ENCODE measurements around the gene TAF5L.
A peak's percentile ranks its signal among the peaks of the same experiment; 100 is the strongest.

The TAF5L gene

DNA sequence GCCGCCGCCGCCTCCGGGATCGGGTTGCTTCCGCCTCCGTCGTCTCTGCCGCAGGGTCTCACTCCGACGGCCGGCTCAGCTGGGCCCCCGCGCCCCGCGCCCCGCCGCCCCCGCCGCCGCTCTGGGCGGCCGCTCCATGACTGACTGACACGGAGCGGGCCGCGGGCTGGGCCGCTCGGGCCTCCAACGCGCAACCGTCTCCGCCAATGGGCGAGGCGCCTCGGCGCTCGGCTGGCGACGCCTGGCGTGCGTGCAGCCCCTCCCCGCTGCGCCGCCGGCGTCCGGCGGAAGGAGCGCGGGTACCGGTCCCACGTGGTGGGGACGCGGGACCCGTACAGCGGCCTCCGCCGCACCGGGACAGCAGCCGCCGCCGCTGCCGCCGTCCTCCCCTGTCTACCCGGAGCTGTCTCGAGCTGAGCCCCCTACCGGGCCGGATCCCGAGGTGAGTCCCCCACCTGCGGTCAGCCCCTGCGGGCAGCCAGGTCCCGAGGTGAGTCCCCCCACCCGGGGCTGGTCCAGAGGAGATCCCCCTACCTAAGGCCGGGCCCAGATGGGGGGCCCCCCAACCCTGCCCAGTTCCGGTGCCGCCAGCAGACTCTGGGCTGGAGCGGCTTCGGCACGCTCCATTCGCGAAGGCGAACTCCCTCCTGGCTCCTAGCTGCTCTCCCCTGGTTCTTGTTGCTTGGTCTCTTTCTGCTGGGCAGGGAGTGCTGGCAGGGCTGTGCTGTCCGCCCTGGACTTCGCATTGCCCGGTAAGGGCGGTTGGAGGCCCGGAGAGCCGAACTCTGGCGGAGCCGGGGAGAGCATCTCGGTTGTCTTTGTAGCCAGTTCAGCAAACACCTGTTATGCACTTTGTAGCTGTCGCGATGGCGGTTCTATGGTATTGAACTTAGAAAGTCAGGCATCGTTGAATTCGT is at the start of gene TAF5L, which contains the start of gene URB2:
Gene TAF5L, minus strand, starts transcription at position 208 of the 917 bp plus-strand sequence. CDS start 11,640 bp downstream, outside the sequence.
Gene URB2, plus strand, starts transcription at position 333 of the 917 bp plus-strand sequence. CDS start 1,387 bp downstream, outside the sequence.
- peak; percentile 58 for DNase-seq (ENCODE audit: low read depth)

DNA sequence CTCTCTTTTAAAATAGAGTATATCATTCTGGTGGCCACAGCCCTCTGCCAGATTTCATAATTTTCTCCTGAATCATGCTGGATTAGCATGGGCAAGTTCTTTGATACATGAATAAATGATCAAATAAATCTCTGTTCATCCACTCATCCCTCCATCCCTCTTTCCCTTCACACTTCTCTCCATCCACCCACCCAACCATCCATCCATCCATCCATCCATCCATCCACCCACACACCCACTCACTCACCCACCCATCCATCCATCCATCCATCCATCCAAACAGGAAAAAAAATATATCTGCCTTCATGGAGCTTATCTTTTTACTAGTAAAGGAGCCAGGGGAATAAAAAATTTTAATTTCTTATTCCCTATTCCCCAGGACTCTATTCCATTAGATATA is 49.5 kb upstream of the TAF5L start:
- DNase-seq (ENCODE audit: low read depth), result no peak

DNA sequence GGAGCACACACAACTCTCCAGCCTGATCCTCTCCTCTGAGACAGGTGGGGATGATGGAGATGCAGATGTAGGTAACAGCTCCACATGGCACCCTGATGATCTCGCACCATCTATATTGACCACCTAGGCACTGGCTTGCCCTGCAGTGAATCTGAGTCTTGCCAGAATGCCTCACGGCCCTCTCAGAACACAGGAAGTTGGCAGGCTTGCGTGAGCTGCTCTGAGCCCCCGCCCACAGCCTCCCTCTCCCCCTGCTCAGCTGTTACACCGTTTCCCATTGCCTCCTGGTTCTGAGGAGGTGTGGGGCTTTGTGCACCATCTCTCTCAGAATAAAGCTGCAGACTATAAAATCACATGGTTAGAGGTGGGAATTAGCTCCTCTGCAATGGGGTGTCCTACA is 48.1 kb upstream of the TAF5L start:
- no peak for DNase-seq (ENCODE audit: low read depth)

DNA sequence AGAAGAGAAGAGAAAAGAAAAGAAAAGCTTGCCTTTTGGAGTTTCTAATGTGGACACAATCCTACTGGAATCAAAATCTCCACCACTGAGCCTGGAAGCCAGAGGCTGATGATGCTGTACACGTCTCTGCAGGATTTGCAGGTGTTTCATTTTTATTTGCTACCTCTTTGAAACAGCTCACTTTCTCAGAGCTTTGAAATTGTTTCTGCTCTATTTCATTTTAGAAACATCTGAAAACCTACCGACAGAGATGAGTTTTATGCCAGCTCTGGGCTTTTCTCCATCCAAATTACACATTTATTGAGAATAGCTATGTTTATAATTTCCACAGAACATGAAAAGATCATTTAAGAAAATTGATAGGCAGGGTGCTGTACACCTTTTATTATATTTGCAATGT is 46.3 kb upstream of the TAF5L start:
- DNase-seq (ENCODE audit: low read depth), result no peak

DNA sequence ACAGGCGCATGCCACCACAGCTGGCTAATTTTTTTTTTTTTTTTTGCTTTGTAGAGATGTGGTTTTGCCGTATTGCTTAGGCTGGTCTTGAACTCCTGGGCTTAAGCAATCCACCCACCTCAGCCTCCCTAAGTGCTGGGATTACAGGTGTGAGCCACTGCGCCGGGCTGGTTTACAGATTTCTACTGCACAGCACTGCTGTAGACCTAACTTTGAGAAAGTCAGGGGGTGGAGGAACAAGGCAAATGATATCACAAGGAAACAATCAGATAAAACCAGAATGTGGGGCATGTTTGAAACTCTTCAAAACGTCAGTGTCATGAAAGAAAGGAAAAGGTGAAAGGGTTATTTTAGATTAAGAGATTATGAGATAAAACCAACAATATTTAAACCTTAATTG is 45.4 kb upstream of the TAF5L start:
- no peak for DNase-seq (ENCODE audit: low read depth)

DNA sequence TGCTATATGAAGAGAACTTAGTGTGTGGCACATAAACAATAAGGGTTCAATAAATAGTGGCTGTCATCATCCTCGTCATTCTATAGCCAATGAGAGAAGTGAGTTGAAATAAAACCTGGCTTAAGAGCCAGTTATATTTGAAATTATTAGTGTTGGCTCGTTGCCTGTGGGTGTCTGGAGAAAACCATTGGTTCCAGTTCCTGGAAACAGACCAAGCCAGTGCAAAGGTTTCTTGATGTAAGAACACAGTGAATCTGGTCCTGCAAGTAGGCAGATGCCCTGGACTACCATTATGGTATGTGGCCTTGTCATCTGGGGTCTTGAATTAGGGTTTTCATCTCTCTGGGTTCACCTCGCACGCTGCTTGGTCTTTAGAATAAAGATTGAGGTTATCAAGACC is 43.4 kb upstream of the TAF5L start:
- DNase-seq (ENCODE audit: low read depth), result no peak

DNA sequence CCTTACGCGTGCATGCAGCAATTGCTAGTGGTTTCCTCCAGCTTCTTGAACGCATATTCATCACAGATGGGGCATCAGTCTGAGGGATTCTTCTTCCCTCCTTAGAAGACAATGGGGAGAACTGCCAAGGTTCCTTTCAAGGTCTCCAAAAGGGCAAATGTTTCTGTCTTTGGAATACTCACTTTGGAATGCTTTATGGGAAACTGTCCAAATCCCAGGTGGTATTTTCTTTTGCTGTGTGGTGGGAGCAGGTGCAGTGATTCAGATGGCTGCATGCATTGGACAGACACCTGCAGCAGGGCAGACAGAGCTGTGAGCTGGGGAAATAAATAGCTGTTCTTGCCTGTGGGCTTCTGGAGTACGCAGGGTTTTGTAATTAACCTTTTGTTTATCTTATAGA is 40.7 kb upstream of the TAF5L start:
- DNase-seq (ENCODE audit: low read depth), result no peak

DNA sequence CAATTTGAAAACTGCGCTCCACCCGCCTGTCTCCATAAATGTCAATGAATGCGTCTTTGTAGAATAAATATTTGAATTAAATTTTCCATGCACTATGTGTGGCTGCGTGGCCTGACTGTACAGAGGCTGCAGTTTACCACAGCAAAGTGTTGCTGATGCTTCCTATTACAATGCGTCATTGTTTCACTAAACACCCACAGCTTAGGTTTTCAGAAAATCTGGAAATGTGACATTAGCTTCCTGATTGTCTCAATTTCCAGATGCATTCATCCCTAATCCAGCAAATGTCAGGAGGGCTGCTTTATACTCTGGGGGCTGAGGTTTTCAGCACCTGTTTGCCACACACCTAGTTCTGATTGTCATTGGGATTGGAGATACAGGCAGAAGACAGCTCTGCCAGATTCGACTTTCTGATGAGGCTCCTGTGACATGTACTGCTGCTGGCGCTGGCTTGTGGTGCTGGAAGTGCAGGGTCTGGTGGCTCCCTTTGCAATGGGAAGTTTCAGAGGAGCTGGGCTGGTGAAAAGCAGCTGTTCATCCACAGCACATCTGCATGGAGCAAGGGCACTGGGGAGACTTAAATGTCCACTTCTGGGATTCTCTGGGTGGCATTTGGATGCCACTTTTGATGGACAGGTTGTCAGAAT is 40.1 kb upstream of the TAF5L start:
- no peak for DNase-seq (ENCODE audit: low read depth)

DNA sequence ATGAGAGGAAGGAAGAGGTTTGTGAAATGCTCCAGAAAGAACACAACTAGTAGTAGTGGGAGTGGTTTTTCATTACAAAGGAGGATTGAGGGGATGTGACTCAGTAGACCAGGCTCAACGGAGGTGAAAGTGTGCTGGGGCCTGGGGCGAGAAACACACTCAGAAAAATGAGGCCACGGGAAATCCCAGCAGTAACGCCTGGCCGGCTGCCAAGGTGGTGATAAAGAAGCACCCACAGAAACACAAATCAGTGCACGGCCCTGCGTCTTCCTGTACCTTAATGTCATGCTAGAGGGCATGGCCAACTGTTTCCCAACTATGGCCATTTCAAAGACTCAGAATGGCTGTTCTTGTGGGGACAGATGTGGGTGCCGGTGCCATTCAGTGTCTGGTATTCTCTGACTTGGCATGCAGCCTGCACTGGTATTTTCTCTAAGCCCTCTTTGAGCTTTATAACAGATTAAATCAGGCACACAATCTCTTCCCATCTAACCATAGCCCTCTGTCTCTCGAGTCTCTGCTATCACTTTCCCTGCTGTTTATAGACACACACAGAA is 38.3 kb upstream of the TAF5L start:
- no peak for DNase-seq (ENCODE audit: low read depth)

DNA sequence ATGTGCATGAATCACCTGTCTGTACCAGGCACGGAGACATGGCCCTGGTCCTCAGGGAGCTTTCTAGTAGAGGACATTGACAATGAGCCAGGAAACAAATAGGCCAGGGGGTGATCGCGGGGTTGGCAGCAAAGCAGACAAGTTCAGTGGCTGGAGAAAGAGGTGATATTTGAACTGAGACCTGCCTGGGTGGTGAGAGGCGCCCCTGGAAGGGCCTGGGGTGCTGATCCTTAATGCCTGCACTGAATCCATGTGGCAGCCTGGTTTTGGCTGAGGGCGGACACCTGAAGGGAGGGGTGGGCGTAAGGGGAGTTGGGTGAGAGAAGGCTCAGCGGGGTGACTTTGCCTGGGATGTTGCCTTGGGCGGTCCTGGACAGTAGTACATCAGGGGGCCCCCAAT is 36.0 kb upstream of the TAF5L start:
- no peak for DNase-seq (ENCODE audit: low read depth)

DNA sequence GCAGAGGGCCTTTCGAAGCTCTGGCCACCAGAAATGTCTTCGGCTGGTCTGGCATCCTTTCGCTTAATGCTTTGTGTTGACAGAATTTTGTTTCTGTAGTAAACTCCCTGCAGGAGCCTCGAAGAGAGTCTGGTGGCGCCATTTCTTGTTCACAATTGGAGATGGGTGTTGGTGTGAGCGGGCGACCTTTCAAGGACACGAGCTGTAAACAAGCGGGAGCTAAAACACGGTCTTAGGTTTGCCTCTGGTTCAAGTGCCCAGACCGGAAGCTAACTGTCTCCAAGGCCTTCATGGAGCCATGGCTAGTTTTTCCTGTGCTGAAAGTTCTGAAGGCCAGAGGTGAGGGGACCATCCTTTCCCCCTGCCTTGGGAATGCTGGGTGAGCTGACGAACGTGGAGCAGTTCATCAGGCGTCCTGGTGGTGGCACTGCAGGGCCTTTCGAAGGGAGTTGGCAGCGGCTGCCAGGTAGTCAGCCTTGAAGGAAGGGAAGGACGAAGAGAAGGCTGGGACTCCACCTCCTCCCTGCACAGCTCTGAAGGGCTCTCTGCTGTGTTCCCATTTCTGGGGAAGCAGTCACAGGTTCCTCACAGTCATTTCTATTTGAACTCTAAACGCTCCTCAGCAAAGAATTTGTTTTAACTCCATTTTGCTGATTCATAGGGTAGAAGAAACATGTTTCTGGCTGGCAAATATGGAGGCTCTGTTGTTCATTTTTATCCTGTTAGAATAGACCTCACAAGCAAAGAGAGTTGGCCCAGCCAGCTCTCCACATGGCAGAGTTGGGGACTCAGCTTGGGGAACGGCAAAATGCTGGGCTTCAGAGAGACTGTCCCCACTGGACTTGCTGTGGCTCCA is 35.3 kb upstream of the TAF5L start:
- DNase-seq (ENCODE audit: low read depth), result no peak

DNA sequence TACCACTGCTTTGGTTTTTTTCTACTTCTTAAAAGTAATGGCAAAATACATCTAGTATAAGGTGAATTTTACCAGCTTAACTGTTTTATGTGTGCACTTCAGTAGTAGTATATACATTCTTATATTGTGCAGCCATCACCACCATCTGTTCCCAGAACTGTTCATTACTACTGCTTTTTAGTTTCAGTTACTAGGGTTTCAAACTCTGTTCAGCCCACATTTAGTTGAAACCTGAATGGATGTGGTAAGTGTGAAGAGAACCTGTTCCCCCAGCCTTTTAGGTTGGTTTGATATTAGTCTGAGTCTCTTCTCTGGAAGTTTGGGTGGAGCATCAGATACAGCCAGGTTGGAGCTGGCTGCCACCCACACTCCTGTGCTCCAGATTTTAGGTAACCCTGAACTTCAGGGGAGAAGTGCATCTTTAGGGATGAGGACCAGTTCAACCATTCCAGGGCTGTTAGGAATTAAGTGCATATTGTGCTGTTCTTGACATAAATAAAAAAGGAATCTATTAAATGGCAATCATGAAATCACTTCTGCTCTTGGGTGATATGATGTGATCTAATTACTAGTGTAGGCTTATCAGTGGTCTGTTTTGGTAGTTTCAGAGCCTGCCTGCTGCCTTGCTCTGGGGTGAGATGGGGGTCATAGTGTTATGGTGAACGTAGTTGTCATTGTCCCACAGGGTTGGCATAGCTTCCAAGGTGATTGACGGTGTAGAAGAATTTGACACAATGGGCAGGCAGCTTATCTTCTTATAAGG is 32.3 kb upstream of the TAF5L start:
- DNase-seq (ENCODE audit: low read depth), result no peak

DNA sequence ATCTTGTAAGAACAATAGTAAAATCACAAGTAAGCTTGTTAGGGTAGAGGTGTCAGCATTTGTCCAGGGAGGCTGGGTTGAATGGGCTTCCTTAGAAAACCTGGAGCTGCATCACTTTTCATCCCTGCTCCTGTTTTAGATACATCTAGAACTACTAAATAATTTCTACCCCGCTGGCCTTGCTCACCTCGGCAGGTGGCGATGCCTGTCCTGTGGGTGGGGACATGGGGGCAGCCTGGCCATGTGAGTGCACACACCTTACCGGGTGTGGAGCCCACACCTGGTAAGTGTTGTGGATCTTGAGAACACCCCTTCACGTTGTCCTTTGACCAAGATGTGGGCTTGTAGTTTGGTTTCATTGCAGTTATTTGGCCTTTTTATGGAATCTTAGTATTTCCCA is 29.9 kb upstream of the TAF5L start:
- DNase-seq (ENCODE audit: low read depth), result no peak

DNA sequence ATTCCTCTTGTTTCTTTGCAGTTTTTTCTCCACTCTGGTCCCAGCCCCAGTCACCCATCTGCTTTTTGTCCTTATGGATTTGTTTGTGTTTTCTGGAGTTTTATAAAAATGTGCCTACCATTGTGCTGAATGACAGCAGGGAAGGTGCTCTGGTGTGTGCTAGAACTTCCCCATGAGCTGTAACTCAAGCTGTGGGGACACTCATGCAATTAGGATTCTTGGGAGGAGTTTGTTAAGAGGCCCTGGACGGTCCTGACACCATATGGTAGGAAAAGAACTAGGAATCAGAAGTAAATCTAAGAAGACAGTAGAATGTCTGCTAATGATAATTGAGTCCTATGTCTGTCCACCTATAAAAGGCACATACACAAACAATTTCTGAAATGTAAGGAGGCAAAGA is 27.5 kb upstream of the TAF5L start:
- DNase-seq (ENCODE audit: low read depth), result no peak

DNA sequence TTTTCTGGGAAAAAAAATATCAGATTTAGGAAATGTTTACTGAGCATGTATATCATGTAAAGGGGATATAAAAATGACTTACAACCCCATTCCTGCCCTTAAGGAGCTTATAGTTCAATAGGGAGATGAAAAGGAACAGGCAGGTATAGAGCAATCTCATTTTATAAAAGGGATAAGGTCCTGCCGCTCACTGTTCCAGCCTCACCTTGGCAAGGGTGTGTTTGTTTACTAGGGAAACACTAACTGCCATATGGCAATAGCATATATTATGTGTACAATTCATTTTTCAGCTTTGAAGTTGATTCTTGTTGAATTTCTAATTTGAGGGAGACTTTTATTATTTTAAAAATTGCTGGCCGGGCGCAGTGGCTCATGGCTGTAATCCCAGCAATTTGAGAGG is 25.6 kb upstream of the TAF5L start:
- no peak for DNase-seq (ENCODE audit: low read depth)

DNA sequence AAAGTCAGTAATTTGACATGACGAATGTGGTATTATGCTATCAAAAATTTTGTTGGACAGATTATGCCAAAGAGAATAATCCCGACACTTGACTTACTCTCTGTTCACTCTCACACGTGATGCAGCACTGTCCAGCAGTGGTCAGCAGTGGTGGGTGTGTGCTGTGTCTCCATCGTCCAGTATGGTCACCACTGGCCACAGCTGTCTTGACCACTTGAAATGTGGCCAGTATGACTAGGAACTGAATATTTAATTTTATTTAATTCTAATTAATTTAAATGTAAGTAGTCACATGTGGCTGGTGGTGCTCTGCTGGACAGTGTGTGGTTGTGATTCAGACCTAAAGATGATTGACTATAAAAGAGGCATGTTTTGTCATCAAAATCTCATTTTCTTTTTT is 24.1 kb upstream of the TAF5L start:
- DNase-seq (ENCODE audit: low read depth), result no peak

DNA sequence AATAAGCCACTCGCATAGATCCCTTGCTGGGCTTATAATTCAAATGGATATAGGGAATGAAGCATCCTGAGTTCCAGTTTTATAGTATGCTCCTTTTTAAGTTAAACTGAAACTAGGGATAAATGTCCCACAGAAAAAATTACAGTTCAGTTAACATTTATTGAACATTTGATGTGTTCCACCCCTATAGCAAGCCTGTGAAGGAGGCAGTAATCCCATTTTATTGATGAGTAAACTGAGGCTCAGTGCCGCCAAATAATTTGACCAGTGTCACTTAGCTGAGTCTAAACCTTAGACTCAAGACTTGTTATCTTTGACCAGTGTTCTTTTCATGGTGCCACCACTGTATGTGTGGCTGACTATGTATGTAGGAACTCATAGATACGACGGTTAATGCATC is 22.5 kb upstream of the TAF5L start:
- DNase-seq (ENCODE audit: low read depth), result no peak

DNA sequence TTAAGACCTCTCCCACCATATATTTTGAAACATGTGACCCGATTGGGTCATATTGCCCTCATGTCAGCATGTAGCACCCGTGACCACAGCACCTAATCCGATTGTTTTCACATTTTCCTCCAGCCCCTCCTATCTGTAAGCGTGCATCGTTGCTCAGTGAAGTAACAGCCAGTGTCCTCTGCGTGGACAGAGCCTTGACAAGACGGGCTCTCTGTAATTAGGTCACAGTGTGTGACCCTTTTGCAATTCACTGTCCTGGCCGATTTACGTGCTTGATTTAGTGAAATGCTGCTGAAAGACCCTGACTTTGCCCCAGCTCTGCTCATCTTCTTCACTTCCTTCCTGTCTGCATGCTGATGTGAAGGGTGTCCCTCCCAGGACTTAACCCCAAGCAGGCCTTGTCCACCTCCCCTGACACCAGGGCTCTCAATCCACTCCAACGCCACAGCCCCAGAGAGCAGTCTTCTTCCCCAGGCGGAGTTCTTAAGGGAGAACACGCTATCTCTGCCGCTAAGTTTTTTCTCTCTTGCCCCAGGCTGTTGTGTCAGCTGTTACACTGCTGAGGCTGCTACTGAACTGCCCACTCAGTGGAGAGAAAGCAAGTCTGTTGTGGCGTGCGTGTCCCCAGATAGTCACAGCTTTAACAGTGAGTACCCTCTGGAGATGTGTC is 19.5 kb upstream of the TAF5L start:
- no peak for DNase-seq (ENCODE audit: low read depth)

DNA sequence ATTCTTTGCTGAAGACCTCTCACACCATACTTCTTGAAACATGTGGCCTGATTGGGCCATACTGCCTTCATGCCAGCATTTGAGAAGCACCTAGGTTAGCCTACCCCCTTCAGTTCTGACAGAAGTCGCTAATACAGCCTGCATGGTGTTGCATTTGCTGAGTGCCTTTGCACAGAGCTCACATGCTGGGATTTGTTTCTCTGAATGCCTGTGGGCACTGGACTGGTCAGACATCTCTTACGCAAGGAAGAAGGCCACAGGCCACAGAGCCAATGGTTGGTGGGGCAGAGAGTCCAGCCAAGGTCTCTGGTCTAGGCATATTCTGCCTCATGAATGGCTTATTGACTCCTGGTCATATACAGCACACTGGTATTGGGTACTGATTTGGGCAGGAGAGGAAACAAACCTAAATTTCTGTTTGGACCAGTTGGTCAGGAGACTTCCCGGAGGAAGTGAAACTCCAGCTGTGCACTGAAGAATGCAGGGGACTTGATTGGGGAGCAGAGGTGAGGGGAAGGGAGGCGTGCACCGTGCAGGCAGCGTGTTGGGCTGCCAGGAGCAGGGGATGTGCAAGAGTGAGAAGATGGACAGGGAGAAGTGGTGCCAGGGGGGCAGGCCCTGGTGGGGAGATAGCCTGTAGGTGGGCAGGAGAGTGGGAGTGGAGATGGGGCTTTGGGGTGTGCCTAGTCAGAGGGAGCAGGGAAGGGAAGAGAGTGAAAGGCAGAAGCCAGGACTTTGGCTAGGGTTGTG is 18.2 kb upstream of the TAF5L start:
- no peak for DNase-seq (ENCODE audit: low read depth)

DNA sequence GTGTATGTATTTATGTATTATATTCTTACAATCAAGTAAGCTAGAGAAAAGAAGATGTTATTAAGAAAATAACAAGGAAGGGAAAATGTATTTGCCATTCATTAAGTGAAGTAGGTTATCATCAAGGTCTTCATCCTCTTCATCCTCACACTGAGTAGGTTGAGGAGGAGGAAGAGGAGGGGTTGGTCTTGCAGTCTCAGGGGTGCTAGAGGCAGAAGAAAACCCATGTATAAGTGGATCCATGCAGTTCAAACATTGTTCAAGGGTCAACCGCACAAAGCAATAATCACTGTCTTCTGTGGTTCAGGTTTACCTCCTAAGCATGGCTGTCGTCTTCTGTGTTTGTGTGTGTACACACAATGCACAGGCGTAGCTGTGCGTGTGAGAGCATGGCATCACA is 17.0 kb upstream of the TAF5L start:
- no peak for DNase-seq (ENCODE audit: low read depth)

Measured in HS-27A (cell line).